Keratinocyte (primary cell): ENCODE results near the gene CTTN. TPM values are rescaled to one million over a fixed set of nuclear protein-coding genes. Genes with fewer than 3 reads are reported as not detected.

ENCODE experiments used
- DNase-seq: peaks from one replicate; pipeline ENCODE4 v3.0.0-alpha.2; 2011; ENCODE audit warnings: low read depth, missing footprints, low spot score
- FAIRE-seq: peaks from 2 replicates; lab custom pipeline; 2011; peaks lifted over from hg19 to GRCh38; lab: Jason Lieb, UNC
- H2AFZ ChIP-seq: 2 replicates; pipeline ENCODE4 v1.6.0; 2012; ENCODE audit warnings: low read length, control low read depth, inconsistent platforms; ENCODE audit not compliant: control insufficient read depth
- H3K27ac ChIP-seq: 2 replicates; pipeline ENCODE4 v1.5.1; 2011; ENCODE audit warnings: low read length; ENCODE audit not compliant: control insufficient read depth, insufficient read depth
- H3K27me3 ChIP-seq: 3 replicates; pipeline ENCODE4 v1.6.0; 2011; ENCODE audit warnings: low read length; ENCODE audit not compliant: control insufficient read depth, insufficient read depth; ENCODE audit errors: extremely low read depth
- H3K36me3 ChIP-seq, 2 experiments: 2 replicates in 1 of 2; 3 replicates in 1 of 2; pipeline ENCODE4 v1.5.1; 2011; ENCODE audit warnings: low read length in 2 of 2, mild to moderate bottlenecking in 1 of 2; ENCODE audit not compliant: control insufficient read depth in 2 of 2, insufficient read depth in 2 of 2; ENCODE audit errors: extremely low read depth in 1 of 2
- H3K4me1 ChIP-seq: 3 replicates; pipeline ENCODE4 v1.5.1; 2011; ENCODE audit warnings: low read length; ENCODE audit not compliant: control insufficient read depth, insufficient read depth; ENCODE audit errors: extremely low read depth
- H3K4me2 ChIP-seq: 3 replicates; pipeline ENCODE4 v1.6.0; 2011; ENCODE audit warnings: low read depth, low read length; ENCODE audit not compliant: control insufficient read depth, insufficient read depth; ENCODE audit errors: extremely low read depth
- H3K4me3 ChIP-seq, 3 experiments: fragments of 200-600 bp in 1 of 3; sonication (generic) in 1 of 3; 2 replicates in 2 of 3; 3 replicates in 1 of 3; pipeline ENCODE4 v1.5.1; 2011 to 2016; ENCODE audit warnings: low read length in 3 of 3, mild to moderate bottlenecking in 3 of 3, control low read depth in 2 of 3, inconsistent platforms in 1 of 3, low read depth in 1 of 3, mixed read lengths in 1 of 3, mixed run types in 1 of 3, moderate library complexity in 1 of 3; ENCODE audit not compliant: control insufficient read depth in 2 of 3, insufficient read depth in 2 of 3; ENCODE audit errors: extremely low read depth in 1 of 3
- H3K79me2 ChIP-seq: 2 replicates; pipeline ENCODE4 v1.6.0; 2012; ENCODE audit warnings: low read length; ENCODE audit not compliant: control insufficient read depth, insufficient read depth
- H3K9ac ChIP-seq: 3 replicates; pipeline ENCODE4 v1.6.0; 2011; ENCODE audit warnings: low read length; ENCODE audit not compliant: control insufficient read depth, insufficient read depth; ENCODE audit errors: extremely low read depth
- H3K9me1 ChIP-seq: 3 replicates; pipeline ENCODE4 v1.6.0; 2011; ENCODE audit warnings: low read length; ENCODE audit not compliant: control insufficient read depth, insufficient read depth; ENCODE audit errors: extremely low read depth
- H3K9me3 ChIP-seq: 2 replicates; pipeline ENCODE4 v1.5.1; 2012; ENCODE audit warnings: low read depth, low read length; ENCODE audit not compliant: control insufficient read depth
- H4K20me1 ChIP-seq: 3 replicates; pipeline ENCODE4 v1.6.0; 2011; ENCODE audit warnings: low read length; ENCODE audit not compliant: control insufficient read depth, insufficient read depth; ENCODE audit errors: extremely low read depth
- CTCF ChIP-seq, 3 experiments: IDR thresholded peaks in 1 of 3; conservative IDR thresholded peaks in 1 of 3; optimal IDR thresholded peaks in 1 of 3; 2 replicates in 2 of 3; 3 replicates in 1 of 3; pipeline versions ENCODE3 to v1.5.1; 2011; ENCODE audit warnings: low read length in 3 of 3, mild to moderate bottlenecking in 3 of 3, moderate library complexity in 2 of 3, control low read depth in 1 of 3, inconsistent platforms in 1 of 3; ENCODE audit not compliant: insufficient read depth in 2 of 3; ENCODE audit errors: extremely low read depth in 1 of 3
- EZH2 ChIP-seq: IDR thresholded peaks from one replicate; pipeline ENCODE4 v1.6.1; 2012; ENCODE audit warnings: inconsistent platforms, mild to moderate bottlenecking, low read length, moderate library complexity
- dilution Hi-C: fragments of 300-500 bp; cut with MboI; formaldehyde crosslinking; loops from one replicate; pipeline ENCODE4 v1.7.0; 2020; ENCODE audit warnings: low sequenced_read_pairs; ENCODE audit not compliant: extremely low pct_ligation_motif_present
- polyA plus RNA-seq, 5 experiments: library from polyadenylated mRNA; depleted of rRNA in 3 of 5; stranded (reverse) in 3 of 5; stranded (forward) in 1 of 5; unstranded in 1 of 5; fragments of >200 nt; gene quantifications; 1 replicate in 1 of 5; 2 replicates in 3 of 5; 3 replicates in 1 of 5; pipeline versions ENCODE4 v1.2.1 to v1.2.3, GENCODE V29; 2011 to 2012; ENCODE audit warnings: missing spikeins in 2 of 5, low read depth in 1 of 5, low replicate concordance in 1 of 5

CTTN gene
- polyA plus RNA-seq, 1 donor (not counting 4 experiments of a cell fraction or from before 2014, with no cell fraction given), result 184 TPM

DNA sequence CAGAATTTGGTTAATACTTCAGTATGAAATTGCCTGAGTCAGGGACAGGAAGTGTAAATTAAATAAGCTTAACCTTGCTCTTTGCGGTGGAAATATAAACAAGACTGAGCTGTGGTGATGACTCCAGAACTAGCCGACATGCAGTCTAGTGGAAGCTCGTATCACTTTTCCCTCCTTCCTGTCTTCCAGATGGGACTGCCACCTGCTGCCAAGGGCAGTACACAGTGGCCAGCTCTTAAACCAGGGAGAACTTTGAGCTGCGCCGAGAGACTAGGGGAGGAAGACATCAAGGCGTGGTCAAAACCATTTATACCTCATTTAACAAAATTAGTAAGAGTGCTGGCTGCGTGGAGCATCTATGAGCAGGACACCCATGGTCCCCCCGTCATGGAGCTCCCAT lies 31.3 kb upstream of the CTTN start:
- no peak overlapping the region for H3K27ac ChIP-seq
- H3K36me3 ChIP-seq, result peaks cover 6 to 16% of the 10 kb centered on the region in 2 experiments
- peaks cover 6% of the 10 kb centered on the region for H3K79me2 ChIP-seq
- no peaks in the 10 kb centered on the region for H3K4me1 ChIP-seq
- dilution Hi-C loops, result no loop called here
- no peaks in the 10 kb centered on the region for H3K9me1 ChIP-seq
- FAIRE-seq (no peak), DNase-seq (no peak)
- TF ChIP-seq CTCF (optimal IDR thresholded peaks at IDR 0.05 in 1 of 3, IDR thresholded peaks at IDR 0.05 in 1 of 3, conservative IDR thresholded peaks at IDR 0.05 in 1 of 3; ENCODE audit: extremely low read depth in 1 of 3, insufficient read depth in 2 of 3, low read length in 3 of 3) (no peak), EZH2 (no peak)
- no peak overlapping the region for H3K4me3 ChIP-seq
- H3K9ac ChIP-seq, result no peak overlapping the region
- H3K27me3 ChIP-seq, result no peaks in the 10 kb centered on the region
- H2AFZ ChIP-seq, result no peak overlapping the region
- no peaks in the 10 kb centered on the region for H4K20me1 ChIP-seq
- no peak overlapping the region for H3K4me2 ChIP-seq
- H3K9me3 ChIP-seq, result no peaks in the 10 kb centered on the region

GRCh38 chr11:70368961-70369360 lies 29.4 kb upstream of the CTTN start:
- no peaks in the 10 kb centered on the region for H4K20me1 ChIP-seq
- H3K27ac ChIP-seq, result no peak overlapping the region
- H3K9me3 ChIP-seq, result no peaks in the 10 kb centered on the region
- H3K9ac ChIP-seq, result no peak overlapping the region
- TF ChIP-seq EZH2 (no peak), CTCF (optimal IDR thresholded peaks at IDR 0.05 in 1 of 3, IDR thresholded peaks at IDR 0.05 in 1 of 3, conservative IDR thresholded peaks at IDR 0.05 in 1 of 3; ENCODE audit: extremely low read depth in 1 of 3, insufficient read depth in 2 of 3, low read length in 3 of 3) (no peak)
- H3K4me2 ChIP-seq, result no peak overlapping the region
- H3K36me3 ChIP-seq, result peaks cover 11 to 17% of the 10 kb centered on the region in 2 experiments
- dilution Hi-C loops, result no loop called here
- FAIRE-seq, result no peak
- H3K4me3 ChIP-seq, result no peak overlapping the region
- H3K79me2 ChIP-seq, result peaks cover 6% of the 10 kb centered on the region
- H3K9me1 ChIP-seq, result no peaks in the 10 kb centered on the region
- no peak overlapping the region for H2AFZ ChIP-seq
- H3K27me3 ChIP-seq, result no peaks in the 10 kb centered on the region
- H3K4me1 ChIP-seq, result no peaks in the 10 kb centered on the region
- DNase-seq, result no peak
